ENCODE measurements around the gene RNLS.

DNA sequence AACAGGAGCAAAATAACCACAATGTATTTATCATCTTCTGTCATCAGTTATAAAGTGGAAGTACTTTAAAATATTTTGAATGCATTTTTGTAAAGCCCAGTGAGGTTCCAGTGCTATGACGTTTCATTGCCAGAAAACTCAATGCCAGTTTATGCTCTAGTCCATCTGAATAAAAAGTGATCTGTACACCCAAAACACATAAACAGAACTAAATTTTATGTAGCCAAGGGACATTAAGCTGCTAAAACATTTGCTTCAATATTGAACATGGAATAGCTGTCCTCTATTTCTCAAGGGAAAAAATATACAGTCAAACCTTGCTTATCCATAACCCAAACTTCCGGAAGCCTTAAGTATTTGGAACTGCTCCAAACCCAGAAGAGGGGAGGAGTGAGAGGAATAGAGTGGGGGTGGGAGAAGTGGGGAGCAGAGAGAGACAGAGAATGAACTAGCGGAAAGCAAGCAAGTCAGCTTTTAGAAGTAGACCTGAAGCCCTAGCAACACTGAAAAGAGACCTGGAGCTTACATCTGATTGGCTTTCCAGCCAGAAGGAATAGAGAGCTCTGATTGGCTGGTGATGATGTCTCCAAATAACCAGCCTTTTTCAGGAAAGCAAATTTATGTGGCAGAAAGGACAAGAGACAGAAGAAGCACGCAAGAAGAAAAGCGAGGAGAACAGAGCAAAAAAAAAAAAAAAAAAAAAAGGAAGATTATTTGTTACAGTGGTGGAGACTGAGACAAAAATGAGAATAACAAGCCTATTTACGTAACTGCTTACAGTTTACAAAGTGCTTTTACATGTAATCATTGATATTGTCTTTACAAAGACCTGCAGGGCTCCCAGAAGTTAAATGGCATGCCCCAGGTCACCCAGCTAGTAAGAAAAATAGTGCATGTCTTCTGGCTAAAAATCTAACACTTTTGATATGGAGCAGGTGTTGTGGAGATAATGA, 196.0 kb downstream of the RNLS start:
- TF ChIP-seq, protein P1, sequence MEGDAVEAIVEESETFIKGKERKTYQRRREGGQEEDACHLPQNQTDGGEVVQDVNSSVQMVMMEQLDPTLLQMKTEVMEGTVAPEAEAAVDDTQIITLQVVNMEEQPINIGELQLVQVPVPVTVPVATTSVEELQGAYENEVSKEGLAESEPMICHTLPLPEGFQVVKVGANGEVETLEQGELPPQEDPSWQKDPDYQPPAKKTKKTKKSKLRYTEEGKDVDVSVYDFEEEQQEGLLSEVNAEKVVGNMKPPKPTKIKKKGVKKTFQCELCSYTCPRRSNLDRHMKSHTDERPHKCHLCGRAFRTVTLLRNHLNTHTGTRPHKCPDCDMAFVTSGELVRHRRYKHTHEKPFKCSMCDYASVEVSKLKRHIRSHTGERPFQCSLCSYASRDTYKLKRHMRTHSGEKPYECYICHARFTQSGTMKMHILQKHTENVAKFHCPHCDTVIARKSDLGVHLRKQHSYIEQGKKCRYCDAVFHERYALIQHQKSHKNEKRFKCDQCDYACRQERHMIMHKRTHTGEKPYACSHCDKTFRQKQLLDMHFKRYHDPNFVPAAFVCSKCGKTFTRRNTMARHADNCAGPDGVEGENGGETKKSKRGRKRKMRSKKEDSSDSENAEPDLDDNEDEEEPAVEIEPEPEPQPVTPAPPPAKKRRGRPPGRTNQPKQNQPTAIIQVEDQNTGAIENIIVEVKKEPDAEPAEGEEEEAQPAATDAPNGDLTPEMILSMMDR (conservative IDR thresholded peaks at IDR 0.05 in 1 of 2, IDR thresholded peaks at IDR 0.05 in 1 of 2; ENCODE audit: extremely low read depth in 1 of 2, insufficient read depth in 1 of 2, low read depth in 1 of 2, low read length in 2 of 2), result no peak
- TF ChIP-seq EZH2 (IDR thresholded peaks at IDR 0.05; ENCODE audit: borderline replicate concordance, low read length), result no peak

Data from mammary epithelial cell (primary cell).